Lung microvascular endothelial cell (primary cell): Measurements from ENCODE around the gene ABHD12B. TPM values are rescaled to one million over a fixed set of nuclear protein-coding genes. Genes with fewer than 3 reads are reported as not detected.

Experiments used
- total RNA-seq: library from RNA; depleted of rRNA; stranded (reverse); fragments of >200 nt; gene quantifications from 2 replicates; pipeline ENCODE4 v1.2.1, GENCODE V29; 2014

ABHD12B gene
- total RNA-seq, 1 donor from 2014 or later: not detected

Other genes with a start within 250 kb of the ABHD12B start
- gene SAV1, start 203.7 kb upstream of the ABHD12B start, total RNA-seq: 13.7 and 14.1 TPM in 2 replicates
- 21.8 and 22.0 TPM in 2 replicates for gene NIN, start 40.9 kb upstream of the ABHD12B start, total RNA-seq
- gene PYGL, start 72.4 kb downstream of the ABHD12B start, total RNA-seq: 62.8 and 71.6 TPM in 2 replicates
- gene TRIM9, start 223.1 kb downstream of the ABHD12B start, total RNA-seq: under 0.01 TPM in 1 of 2 replicates, not detected in the other